Coronary artery (tissue), 2 donors: ENCODE results near the gene CTNNA3.

Experiments
- DNase-seq: peaks from one replicate; pipeline ENCODE4 v3.0.0-alpha.2; 2017; ENCODE audit warnings: low spot score
- H3K27ac ChIP-seq, 2 donors: fragments of 200-600 bp; sonication (generic); one replicate each; pipeline ENCODE4 v1.5.1; 2016 to 2019
- H3K4me3 ChIP-seq: fragments of 200-600 bp; sonication (generic); 2 replicates; pipeline ENCODE4 v1.5.1; 2016; ENCODE audit warnings: mild to moderate bottlenecking, moderate library complexity
- CTCF ChIP-seq: fragments of 200-600 bp; sonication (generic); IDR thresholded peaks from one replicate; pipeline ENCODE4 v1.5.1; 2019; ENCODE audit warnings: antibody characterized with exemption

The CTNNA3 gene

DNA sequence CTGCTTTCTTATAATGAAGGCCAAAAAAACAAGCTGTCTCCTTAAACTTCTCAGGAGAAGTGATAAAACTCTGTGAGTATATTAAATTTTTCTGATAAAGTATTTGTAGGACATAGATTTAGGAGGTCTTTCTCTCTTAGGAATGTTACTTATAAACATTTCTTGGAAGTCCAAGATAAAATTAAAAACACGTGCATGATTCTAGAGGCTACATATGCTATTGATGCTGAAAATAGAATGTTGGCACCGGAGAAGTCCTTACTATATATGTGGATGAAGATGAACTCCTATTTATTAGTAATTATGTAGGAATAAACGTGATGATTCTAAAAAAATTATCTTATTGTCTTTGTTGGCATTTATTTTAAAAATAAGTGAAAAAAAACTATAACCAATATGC, 1011.4 kb downstream of the CTNNA3 start:
- Histone ChIP-seq H3K4me3 (no peak overlapping the region), H3K27ac (no peak overlapping the region)
- TF ChIP-seq CTCF = no peak
- no peak for DNase-seq

DNA sequence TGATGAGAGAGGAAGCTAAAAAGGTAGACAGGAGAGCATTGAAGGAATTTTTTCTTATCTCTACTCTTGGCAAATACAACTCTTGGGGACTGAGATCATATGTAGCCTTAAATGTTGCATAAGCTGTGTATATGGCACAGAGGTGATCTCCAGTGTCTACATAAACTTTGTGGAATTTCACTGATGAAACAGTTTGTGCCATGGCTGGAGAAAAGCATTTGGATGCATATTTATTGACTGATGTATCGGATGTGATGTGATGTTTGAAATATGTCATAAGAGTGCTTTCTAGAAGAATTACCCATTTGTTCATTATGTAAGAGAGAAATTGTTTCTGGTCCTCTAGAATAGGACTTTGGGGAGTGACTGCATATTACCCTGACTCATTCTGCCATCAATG, 1015.1 kb downstream of the CTNNA3 start:
- Histone ChIP-seq H3K27ac (no peak overlapping the region), H3K4me3 (no peak overlapping the region)
- no peak for DNase-seq
- TF ChIP-seq CTCF = no peak

- no peak for TF ChIP-seq CTCF
- DNase-seq = no peak
Observed at GRCh38 chr10:66678521-66678920, 1017.5 kb downstream of the CTNNA3 start.

DNA sequence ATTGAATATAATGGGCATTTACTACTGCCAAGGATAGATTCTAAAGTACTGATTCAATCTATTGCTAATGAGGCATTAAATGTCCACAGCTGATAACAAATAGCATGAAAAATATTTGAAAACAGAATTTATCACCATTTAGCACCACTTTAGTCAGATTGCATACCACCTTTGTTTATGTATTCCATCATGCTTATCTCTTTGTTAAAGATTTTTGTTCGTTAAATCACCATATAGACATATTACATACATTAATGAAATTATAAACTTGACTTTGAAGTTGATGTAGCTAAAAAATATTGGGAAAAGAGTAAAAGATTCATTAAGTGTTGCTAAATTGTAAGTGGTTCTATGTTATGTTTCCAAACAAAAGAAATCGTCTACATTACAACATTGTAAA, 1022.9 kb downstream of the CTNNA3 start:
- H3K4me3 ChIP-seq = no peak overlapping the region
- DNase-seq = no peak
- no peak overlapping the region for H3K27ac ChIP-seq
- no peak for TF ChIP-seq CTCF

More at GRCh38 chr10:66678521-66678920, 1017.5 kb downstream of the CTNNA3 start:
- Histone ChIP-seq H3K27ac (no peak overlapping the region), H3K4me3 (no peak overlapping the region)

DNA sequence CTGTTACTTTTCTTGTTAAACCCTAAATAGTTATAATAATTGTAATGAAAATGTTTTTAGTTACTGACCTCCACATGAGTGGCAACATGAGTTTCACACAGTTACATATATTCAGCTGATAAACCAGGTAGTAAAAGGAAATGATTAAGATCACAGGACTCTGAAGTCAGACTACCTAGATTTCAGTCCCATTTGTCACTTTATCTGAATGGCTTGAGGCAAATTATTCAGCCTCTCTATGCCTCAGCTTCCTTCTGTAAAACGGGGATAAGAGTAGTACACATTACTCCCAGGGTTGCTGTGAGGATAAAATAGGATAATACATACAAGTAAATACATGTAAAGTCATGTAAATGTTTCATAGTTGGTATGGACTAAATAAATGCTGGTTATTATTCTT, 1024.4 kb downstream of the CTNNA3 start:
- H3K27ac ChIP-seq = no peak overlapping the region
- H3K4me3 ChIP-seq = no peak overlapping the region
- no peak for TF ChIP-seq CTCF
- no peak for DNase-seq

DNA sequence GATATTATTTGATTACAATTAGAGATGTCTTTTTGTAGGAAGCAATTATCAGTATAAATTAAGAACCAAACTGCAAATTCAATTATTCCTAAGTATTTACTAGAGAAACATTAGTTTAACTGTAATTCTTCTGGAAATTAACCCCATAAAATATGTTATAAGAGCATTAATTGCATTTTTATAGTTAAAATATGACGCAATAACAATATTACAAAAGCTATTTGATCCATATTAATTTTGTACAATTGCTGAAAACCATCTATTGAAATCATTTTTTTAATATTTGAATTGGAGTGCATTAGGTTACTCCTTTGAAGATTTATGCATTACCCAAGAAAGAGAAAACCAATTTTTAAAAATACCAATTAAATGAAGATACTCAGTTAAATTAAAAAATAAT, 1024.9 kb downstream of the CTNNA3 start:
- no peak for TF ChIP-seq CTCF
- Histone ChIP-seq H3K4me3 (no peak overlapping the region), H3K27ac (no peak overlapping the region)
- DNase-seq = no peak

DNA sequence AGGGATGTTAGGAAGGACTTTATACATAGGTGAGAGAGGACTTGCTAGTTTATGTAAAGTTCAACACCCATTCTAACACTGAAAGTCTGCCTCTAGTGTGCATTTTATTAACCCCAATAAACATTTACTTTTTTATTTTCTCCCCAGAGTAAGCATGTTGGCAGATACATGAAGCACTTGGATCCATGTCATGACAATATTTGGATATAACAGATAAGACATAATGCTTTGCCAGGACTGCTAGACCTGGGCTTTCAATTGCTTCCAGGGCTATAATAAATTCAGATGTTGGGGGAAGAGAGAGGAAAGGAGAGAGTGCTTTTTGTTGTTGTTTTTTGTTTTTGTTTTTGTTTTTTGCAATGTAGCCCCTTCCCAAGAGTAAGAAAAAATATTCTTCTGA, 1039.5 kb downstream of the CTNNA3 start:
- H3K4me3 ChIP-seq = no peak overlapping the region
- TF ChIP-seq CTCF = no peak
- no peak for DNase-seq
- no peak overlapping the region for H3K27ac ChIP-seq
